GM12878 (cell line): ENCODE results near the gene KLHL25. TPM values are rescaled to one million over a fixed set of nuclear protein-coding genes. Genes with fewer than 3 reads are reported as not detected.

Experiments used
- CHD1 ChIP-seq: IDR thresholded peaks from 2 replicates; pipeline ENCODE4 v1.6.1; 2012; ENCODE audit warnings: low read depth, low read length, improper control_type of control experiment
- CUX1 ChIP-seq: IDR thresholded peaks from 2 replicates; pipeline ENCODE4 v1.6.1; 2012; ENCODE audit warnings: improper control_type of control experiment, low read depth, low read length; ENCODE audit not compliant: insufficient replicate concordance
- E2F4 ChIP-seq: IDR thresholded peaks from 2 replicates; pipeline ENCODE4 v1.6.1; 2012; ENCODE audit warnings: low read depth, low read length, improper control_type of control experiment
- FOXK2 ChIP-seq: fragments of 450-650 bp; IDR thresholded peaks from 2 replicates; pipeline ENCODE4 v1.6.1; 2017; ENCODE audit warnings: mild to moderate bottlenecking, moderate library complexity
- LARP7 ChIP-seq: fragments of 450-650 bp; IDR thresholded peaks from 2 replicates; pipeline ENCODE4 v1.6.1; 2017; ENCODE audit warnings: mild to moderate bottlenecking
- MEF2B ChIP-seq: fragments of 450-650 bp; IDR thresholded peaks from 2 replicates; pipeline ENCODE4 v1.6.1; 2018; ENCODE audit warnings: mild to moderate bottlenecking, moderate library complexity; ENCODE audit not compliant: partially characterized antibody, poor library complexity, severe bottlenecking
- MYB ChIP-seq: fragments of 150-350 bp; IDR thresholded peaks from 2 replicates; pipeline ENCODE4 v1.6.1; 2014; ENCODE audit warnings: mild to moderate bottlenecking, low read depth, low read length, borderline replicate concordance
- NFYA ChIP-seq: IDR thresholded peaks from 2 replicates; pipeline ENCODE4 v1.6.1; 2011; ENCODE audit warnings: low read depth, mild to moderate bottlenecking, low read length, improper control_type of control experiment, borderline replicate concordance
- NRF1 ChIP-seq: conservative IDR thresholded peaks from 2 replicates; pipeline ENCODE4 v1.6.1; 2011; ENCODE audit warnings: mild to moderate bottlenecking, low read depth, low read length, improper control_type of control experiment
- POLR2A ChIP-seq: IDR thresholded peaks from 2 replicates; pipeline ENCODE4 v1.6.1; 2011; ENCODE audit warnings: low read depth, mild to moderate bottlenecking, low read length
- PRDM15 ChIP-seq: fragments of 450-650 bp; formaldehyde crosslinking; IDR thresholded peaks from 2 replicates; pipeline ENCODE4 v1.4.0; 2020; ENCODE audit warnings: mild to moderate bottlenecking, moderate library complexity
- RB1 ChIP-seq: fragments of 450-650 bp; formaldehyde crosslinking; IDR thresholded peaks from 2 replicates; pipeline ENCODE4 v1.6.1; 2017; ENCODE audit warnings: mild to moderate bottlenecking, borderline replicate concordance
- USF2 ChIP-seq: IDR thresholded peaks from 2 replicates; pipeline ENCODE4 v1.6.1; 2011; ENCODE audit warnings: low read depth, low read length, improper control_type of control experiment, borderline replicate concordance
- ZNF592 ChIP-seq: fragments of 450-650 bp; IDR thresholded peaks from 2 replicates; pipeline ENCODE4 v1.6.1; 2017; ENCODE audit warnings: mild to moderate bottlenecking, moderate library complexity
- ZZZ3 ChIP-seq: IDR thresholded peaks from 2 replicates; pipeline ENCODE4 v1.6.1; 2011; ENCODE audit warnings: low read depth; ENCODE audit not compliant: control insufficient read depth, insufficient read length
- polyA plus RNA-seq, 11 experiments: library from polyadenylated mRNA; depleted of rRNA in 4 of 11; unstranded in 6 of 11; stranded (reverse) in 5 of 11; fragments of >200 nt; fragmentation: Nextera tagmentation in 4 of 11; fragmentation: Illumina TruSeq in 1 of 11; extraction: Ambion mirVana in 4 of 11; extraction: Trizol in 1 of 11; gene quantifications; 1 replicate in 1 of 11; 2 replicates in 10 of 11; pipeline versions ENCODE4 v1.2.1 to v1.2.3, GENCODE V29; 2011 to 2016; ENCODE audit warnings: inconsistent platforms in 2 of 11, missing spikeins in 2 of 11, low read depth in 1 of 11
- total RNA-seq, 4 experiments: library from RNA; depleted of rRNA in 3 of 4; stranded (reverse); fragments of >200 nt in 3 of 4; fragmentation: Illumina TruSeq in 1 of 4; extraction: Trizol in 1 of 4; gene quantifications; 2 replicates each; pipeline versions ENCODE4 v1.2.1 to v1.2.3, GENCODE V29; 2013 to 2021

Gene KLHL25
- total and polyA plus RNA-seq, 10 of the 15 experiments (the other 5 are each of a cell fraction or from before 2014, with no cell fraction given), result 0.04 to 3.0 (median 2.1) TPM; not detected in 1

- TF ChIP-seq PRDM15 (no peak), E2F4 (no peak), NFYA (no peak), MYB (no peak), CUX1 (no peak), LARP7 (no peak), ZZZ3 (no peak), FOXK2 (no peak), MEF2B (peak; percentile 83), RB1 (no peak), CHD1 (no peak), NRF1 (no peak), ZNF592 (0 out of 2 replicates have a peak, but pooled peaks have one; percentile 11), POLR2A (peak; percentile 69; the same call in 1 of the 2 replicates), USF2 (no peak)
These were observed 84.3 kb downstream of the KLHL25 start (continued) for GRCh38 chr15:85710340-85710842.
